IPS DF 19.7 (cell line): ENCODE results near the gene PRR18.

ENCODE experiments used
- DNase-seq: peaks from one replicate; pipeline ENCODE4 v3.0.0-alpha.2; 2013; ENCODE audit warnings: low read depth, low spot score

Gene PRR18

DNA sequence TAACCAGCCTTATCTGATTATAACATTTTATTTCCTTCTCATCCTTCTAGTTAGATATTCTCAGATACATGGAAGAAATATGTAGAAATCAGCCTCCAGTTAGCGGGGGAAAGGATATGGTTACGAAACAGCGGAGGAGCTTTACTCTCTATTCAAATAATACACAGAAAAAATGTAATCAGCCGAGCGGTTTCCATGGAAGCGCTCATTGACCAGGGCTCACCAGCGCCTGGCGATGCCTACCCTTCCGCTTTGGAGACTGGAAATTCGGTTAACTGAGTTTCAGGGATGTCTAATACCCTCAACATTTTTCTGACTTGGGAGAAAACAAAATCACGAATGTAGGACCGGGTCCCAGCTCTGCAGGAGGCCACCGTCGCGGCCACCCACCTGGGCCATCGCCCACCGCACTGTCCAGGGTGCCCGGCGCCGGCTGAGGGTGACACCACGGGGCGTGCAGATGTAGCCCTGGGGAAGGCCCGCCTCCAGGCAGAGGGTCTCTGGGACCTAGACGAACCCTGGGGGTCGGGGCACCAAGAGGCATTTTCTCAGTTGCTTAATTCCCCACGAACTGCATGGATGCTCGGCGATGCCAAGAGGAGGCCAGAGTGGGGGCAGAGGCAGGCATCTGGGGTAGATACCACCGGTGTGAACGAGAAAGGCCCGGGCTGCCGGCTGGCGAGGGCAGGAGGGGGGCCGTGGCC, 1.7 kb downstream of the PRR18 start:
- DNase-seq: no peak

DNA sequence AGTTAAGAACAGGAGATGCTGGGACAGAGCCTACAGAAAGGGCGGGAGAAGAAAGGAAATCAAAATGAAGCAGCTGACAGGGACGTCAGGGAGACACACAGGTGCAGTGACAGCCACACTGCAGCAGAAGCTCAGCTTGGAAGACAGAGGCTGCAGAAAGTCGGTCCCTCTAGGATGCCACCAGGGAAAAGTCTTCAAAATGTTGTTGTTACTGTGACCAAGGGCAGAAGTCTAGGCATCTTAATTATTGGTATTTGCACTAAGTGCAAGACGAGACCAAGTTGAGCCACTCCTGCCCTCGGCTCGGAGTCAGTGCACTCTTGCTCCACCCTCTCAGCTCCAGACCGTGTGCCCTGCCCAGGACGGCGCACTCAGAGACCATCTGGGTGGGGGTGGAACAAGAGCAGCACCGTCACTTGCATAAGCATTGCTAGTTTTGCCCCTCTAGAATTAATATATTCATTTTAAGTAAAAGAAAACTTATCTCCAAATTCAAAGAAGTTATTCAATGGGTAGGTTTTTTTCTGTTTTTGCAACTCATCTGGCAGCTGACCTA, 2.6 kb downstream of the PRR18 start:
- no peak for DNase-seq

DNA sequence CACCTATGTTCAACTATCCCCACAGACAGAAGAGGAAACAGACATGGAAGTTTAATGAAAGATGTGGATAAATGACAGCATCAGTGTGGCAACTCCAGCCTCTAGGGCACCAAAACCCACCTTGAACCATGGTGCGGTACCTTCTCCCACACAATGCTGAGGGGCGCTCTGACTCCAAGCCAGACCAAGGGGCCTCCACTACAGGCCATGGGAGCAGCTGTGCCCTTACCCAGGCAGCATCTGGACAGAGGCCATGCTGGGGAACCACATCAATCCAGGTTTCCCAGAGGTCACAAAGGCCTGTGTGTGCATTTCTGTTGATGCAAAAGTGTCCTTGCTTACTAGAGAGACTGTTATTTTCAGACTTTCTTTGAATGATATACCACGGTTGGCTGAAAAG, 4.1 kb downstream of the PRR18 start:
- DNase-seq: no peak

DNA sequence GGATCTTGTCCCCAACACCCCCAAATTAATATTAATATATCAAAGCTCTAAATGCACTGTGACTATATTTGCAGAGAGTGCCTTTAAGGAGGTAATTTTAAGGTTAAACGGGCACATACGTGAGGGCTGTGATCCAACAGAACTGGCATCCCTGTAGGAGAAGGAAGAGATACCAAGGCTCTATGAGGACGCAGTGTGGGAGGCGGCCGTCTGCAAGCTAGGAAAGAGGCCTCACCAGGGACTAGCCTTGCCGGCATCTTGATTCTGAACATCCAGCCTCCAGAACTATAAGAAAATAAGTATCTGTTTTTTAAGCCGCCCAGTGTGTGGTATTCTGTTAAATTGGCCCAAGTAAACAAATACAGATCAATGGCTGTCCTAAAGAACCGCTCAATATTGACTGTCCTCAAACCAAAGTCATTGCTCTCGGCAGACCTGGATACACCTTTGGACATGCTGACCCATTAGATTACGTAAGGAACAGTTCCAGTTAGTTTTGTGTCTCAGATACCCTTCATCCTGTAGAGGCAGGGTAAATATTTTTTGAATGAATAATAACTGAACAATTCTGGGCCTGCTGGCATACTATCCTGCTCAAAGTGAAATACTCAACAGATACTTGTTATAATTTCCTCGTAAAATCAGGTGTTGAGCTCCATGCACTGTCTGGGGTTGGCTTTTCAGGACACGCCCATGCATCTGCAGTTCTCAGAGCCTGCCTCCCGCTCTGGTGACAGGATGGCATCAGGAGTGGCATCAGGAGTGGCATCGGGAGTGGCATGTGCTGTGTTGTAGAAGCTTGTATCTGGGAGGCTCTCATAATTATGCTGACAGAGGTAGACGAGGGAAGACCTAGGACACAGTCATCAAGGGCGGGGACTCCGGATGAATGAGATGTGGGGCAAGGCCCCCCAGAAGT, 6.3 kb downstream of the PRR18 start:
- DNase-seq: no peak

DNA sequence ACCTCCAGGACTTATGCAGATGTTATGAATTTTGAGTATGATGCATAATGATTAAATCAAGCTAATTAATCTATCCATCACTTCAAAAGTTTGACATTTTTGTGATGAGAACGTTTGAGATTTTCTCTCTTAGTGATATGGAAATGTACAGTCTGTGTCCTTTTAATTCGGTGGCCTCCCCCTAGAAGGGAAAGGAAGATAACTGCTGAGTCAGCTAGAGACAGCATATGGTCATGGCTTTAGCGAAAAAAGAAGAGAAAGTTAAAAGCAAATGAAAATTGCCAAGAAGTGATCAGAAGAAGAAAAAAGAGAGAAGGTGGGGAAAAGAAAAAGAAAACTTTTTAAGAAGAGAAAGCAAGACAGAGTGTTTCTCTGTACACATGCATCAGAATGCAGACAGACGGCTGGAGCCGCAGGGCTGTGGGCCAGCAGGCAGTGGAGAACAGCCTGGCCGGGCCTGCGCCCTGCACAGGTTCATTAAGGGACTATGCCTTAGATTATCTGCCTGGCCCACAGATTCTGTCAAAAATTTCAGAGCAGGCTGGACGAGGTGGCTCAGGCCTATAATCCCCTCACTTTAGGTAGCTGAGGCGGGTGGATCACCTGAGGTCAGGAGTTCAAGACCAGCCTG, 7.7 kb downstream of the PRR18 start:
- DNase-seq: no peak

DNA sequence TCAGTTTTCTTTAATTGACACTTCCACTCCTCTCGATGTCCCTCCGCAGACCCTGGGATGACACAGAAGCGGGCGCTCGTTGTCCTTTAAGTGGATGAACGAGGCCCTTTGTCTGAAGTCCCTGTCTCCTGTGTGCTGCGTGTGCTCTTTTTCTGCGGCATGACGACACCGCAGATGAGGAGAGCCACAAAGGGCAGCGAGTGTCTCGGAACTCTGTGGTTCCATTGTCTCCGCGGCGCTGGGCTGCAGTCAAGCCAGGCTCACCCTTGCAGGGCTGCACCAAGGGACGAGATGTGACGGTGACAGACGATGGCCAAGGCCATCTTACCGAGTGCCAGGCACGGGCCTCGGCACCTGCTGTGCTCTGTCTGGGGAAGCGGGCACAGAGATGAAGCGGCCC, 10.6 kb downstream of the PRR18 start:
- DNase-seq: no peak

DNA sequence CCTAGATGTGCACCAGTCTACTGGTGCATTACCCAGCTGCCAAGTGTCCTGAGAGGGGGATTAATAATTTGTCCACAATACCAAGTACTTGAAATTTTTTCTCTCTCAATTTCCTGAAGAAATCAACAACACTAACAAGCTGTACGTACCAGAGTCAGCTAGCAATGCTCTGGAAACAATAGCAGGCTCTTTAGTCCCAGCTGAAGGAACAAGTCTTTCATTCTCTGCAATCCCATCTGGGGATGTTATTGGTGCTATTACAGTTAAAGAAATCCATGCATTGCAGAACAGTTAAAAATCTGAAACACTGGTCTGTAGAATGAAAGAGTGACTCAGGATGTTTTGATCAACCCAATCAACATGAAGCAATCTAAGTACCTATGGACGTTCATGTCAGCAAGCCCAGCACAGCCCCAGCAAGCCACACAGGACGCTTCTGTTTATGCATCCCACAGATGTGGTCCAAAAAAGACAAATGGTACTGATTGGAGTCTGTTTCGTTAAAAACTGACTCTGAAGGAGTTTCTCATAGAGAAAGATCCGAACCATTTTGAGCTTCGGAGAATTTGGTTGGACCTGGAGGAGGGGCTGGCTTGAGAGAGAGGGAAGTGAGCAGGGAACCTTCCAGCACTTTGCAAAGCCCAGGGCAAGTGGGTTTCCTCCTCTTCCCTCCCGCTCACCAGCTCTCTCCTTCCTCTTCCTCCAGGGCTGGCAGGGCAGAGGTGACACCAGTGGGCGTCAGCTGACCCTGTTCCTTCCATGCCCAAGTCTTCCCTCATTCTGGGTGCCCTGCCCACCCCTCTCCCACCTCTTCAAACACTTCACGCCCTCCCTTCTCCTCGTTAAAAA, 11.9 kb downstream of the PRR18 start:
- DNase-seq: no peak

DNA sequence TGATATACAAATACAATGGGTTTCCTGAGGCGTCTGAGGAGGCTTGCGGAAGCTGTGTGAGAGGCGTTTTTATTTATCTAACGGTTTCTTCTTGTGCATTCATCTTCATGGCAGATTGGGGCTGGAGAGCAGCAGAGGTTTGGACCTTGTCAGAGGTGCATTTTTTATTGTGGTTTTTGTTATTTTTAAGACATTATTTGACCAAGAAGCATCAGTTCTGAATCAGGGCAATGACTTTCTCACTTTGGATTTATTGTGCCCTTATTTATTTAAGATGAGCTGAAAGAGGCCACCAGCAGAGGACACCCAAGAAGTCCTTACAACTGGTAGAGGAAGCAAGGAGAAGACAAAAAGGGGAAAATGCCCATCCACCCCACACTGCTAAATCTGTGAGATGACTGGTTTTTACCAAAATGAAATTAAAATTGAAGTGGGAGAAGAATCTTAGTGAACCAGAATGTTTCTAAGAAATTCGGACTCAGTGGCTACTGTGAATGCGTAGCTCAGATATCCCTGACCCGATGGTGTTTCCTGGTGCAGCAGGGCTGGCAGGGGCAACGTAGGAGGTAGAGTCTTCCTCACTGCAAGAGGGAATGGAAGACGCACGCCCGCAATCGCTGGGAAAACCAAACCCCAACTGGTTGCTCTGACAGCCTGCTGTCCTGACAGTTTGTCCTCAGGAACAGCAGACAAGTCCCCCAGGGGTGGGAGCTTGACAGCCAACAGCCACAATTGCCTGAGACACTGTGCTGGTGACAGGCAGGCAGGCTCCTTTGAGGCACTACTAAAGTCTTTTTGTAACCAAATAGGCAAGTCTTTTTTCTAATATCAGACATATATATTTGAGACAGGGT, 14.2 kb downstream of the PRR18 start:
- no peak for DNase-seq

DNA sequence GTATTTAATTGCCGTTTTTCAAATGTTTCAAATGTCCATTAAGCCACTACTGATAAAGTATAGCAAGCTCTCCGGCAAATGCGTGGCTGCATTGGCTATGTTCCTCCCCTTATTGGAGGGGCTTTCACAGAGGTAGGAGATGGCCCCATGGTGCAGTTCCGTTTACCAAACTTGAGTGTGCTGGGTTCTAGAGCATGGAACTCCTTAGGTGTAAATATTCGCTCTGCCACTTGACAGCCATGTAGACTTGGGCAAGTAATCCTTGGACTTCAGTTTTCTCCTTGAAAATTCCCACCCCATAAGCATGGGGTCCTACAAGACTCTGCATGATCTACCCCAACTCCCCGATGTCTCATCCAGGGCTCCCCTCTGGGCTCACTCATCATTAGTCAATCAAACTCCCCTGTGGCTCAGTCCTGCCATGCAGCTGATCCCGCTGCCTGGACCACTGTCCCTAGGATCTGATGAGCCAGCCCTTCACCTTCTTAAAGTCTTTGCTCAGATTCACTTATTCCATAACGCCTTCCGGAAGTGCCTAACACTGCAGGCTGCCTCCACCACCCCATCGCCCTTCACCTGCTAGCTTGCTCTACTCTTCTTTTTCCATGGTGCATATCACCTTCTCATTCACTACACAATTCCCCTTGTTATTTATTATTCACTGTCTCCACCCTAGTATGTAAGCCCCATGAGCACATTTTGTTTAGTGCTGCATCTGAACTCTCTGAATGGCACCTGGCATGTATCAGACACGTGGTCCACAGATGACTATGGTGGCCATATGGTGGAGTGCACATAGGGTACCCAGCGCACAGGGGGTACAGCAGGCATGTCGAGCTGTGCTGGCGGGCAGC, 18.8 kb downstream of the PRR18 start:
- no peak for DNase-seq

DNA sequence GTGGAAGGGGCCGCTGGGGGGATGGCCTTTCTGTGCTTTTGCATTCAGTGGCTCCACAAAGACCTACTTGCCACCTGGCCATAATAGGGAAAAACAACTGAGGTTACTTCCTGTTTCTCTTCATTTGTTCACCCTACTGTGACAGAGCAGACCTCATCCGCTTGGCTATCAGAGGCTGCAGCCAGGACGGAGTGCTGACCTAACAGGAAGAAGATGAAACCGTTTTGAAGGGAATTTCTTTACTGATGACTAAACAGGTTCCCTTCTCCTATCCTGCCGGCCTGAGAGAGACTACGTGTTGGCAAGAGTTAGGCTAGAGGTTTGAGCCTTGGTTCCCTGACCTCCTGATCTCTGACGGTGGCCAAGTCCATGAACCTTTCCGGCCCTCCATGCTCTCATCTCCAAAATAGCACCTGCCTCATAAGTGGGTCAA, 21.3 kb downstream of the PRR18 start:
- DNase-seq: no peak

DNA sequence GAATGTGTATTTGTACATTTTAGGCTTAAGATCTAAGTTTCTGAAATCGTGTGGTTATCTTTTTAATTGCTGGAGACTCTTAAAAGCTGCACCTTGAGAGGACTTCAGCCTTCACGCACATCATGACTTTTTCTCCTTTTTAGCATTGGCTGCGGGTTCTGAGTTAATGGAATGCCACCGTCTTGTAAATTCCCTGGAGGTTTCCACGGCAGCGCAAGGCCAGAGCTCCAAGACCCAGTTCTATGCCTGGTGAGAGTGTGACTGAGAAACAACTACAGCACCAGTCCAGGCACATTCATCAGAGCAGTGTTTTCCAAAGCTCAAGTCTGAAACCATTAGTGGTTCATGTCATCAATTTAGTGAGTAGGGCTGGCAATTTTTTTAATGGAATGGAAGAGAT, 23.0 kb downstream of the PRR18 start:
- DNase-seq: no peak

DNA sequence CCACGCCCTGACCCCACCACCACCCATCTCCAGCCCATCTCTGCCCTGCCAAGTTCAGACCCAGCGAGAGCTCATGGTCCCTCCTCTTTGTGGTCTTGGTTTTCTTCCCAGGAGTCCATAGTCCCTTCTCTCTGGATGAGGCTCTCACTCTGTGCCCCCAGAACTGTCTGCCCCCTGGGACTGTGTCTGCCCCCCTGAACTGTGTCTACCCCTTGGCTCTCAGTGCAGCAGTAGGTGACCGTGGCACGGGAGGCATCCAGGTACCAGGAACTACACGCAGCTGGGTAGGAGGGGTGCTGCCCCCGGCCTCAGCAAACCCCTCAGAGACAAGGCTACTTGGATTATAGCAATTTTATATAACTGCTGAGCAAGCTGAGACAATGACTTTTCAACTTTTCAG, 23.6 kb downstream of the PRR18 start:
- DNase-seq: no peak

DNA sequence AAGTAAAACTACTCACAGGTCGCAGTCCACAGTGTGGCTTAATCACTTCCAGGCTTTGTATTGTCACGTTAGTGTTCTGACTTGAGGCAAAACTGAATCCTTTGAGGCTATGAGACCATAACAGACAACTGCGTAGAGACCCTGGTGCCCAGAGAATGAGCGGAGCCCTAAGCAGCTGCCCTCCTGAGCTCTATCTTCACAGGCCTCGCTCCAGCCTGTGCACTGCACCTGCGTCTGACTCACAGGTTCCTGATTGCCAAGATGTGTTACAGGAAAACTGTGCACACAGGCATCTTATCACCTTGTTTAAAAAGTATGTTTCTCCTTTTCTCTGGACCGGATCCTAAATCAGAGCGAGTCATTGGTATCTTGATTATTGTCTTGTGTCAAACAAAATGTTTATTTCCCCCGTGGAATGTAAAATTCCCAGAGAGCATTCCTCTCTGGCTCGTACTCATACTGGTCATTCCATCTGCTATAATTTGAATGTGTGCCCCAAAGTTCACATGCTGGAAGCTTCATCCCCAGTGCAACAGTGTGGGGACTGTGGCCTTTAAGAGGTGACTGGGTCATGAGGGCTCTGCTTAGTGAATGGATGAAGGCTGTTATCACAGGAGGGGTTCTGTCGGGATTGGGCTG, 25.7 kb downstream of the PRR18 start:
- DNase-seq: no peak

DNA sequence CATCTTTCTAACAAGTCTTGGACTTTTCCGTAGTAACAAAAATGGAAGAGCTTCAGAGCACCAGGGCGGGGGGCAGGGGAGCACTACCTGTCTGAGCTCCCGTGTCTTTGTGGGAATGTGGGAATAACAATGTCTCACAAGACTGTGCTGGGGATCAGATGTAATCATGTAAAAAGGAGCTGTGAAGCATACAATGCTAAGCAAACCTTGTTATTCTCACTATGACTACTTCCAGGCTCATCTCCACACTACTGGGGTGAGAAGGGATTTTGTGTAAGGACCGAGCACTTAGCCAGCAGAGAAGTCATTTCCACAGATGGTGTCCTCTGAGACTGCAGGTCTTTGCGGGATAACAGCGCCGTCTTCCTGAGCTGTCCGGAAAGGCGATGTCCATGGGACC, 27.1 kb downstream of the PRR18 start:
- no peak for DNase-seq

DNA sequence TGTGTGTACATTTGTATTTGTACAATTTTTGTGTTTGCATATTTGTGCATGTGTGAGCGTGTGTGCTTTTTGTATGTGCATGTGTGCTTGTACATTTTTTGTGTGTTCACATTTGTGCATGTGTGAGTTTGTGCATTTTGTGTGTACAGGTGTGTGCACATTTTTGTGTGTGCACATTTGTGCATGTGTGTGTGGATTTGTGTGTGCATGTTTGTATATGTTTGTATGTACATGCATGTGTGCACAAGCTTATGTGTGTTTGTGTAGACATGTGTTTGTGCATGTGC, 28.9 kb downstream of the PRR18 start:
- no peak for DNase-seq

DNA sequence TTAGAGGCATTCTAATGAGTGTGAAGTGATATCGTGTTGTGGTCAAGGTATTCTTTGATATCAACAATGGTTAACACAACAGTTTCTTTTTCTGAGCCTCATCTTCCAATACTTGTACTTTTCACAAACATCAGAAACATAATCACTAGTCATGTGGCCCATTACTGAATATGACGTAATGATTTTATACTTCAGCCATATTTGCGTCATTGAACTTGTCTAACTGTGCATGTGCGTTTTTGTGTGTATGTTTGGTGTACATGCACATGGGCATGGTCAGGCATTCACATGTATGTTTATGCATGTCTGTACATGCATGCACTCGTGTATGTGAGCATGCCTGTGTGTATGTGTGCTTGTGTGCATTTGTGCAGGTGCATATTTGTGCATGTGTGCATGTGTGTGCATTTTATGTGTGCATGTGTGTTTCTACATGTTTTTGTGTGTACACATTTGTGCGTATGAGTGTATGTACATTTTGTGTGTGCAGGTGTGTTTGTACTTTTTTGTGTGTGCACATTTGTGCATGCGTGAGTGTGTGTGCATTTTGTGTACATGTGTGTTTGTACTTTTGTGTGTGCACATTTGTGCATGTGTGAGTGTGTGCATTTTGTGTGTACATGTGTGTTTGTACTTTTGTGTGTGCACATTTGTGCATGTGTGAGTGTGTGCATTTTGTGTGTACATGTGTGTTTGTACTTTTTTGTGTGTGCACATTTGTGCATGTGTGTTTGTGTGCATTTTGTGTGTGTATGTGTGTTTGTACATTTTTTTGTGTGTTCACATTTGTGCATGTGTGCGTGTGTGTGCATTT, 29.4 kb downstream of the PRR18 start:
- DNase-seq: no peak

DNA sequence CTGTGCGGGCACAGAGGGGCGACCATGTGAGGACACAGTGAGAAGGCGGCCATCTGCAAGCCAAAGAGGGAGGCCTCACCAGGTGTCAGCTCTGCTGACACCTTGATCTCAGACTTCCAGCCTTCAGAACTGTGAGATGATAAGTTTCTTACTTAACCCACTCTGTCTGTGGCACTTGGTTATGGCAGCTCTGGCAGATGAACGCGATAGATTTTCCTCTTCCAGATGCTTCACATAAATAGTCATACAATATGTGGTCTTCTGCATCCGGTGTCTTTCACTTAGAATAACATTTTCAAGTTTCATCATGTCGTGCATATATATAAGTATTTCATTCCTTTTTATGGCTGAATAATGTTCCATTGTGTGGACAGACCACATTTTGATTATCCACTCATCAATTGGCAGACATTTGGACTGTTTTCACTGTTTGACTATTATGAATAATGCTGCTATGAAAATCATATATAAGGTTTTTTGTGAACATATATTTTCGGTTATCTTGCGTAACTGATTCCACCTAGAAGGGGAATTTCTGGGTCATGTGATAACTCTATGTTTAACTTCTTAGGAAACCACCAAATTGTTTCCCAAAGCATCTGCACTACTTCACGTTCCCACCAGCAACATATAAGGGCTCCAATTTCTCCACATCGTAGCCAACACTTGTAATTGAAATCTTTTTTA, 30.2 kb downstream of the PRR18 start:
- no peak for DNase-seq

DNA sequence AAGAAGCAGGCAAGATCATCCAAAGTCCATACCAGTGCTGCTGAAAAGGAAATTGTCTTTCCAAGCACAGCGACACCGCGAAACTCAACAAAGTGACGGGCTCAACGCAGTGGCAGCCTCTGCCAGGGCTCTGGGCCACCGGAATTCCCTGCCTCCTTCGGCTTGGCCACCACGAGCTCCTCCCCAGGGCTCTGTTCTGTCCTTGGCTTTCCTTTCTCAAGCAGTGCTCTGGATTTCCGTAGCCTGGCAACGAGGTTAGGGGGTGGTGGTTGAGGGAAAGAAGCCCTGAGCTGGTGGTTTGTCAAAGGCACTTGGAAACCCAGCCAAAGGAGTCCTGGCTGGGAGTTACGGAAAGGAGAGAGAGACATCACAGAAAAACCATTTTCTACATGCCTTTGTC, 31.2 kb downstream of the PRR18 start:
- no peak for DNase-seq
